OCI-LY1 (cell line): ENCODE results near the gene RTTN.

ENCODE experiments used
- CTCF ChIP-seq: fragments of 200-600 bp; sonication (generic), shearing (Covaris generic); IDR thresholded peaks from 2 replicates; pipeline ENCODE4 v1.5.1; 2017; ENCODE audit warnings: mild to moderate bottlenecking, antibody characterized with exemption, low read length, moderate library complexity, mixed read lengths
- EZH2 ChIP-seq: fragments of 200-600 bp; sonication (generic), shearing (Covaris generic); IDR thresholded peaks from 2 replicates; pipeline ENCODE4 v1.8.0; 2017; ENCODE audit warnings: borderline replicate concordance, mixed run types, mild to moderate bottlenecking, antibody characterized with exemption, low read length, moderate library complexity, mixed read lengths

GRCh38 chr18:70107091-70107490 lies 98.4 kb downstream of the RTTN start:
- TF ChIP-seq CTCF (no peak), EZH2 (no peak)
